GM18517 (cell line): ENCODE data around the gene RAB22A.

Experiments used
- ATAC-seq: cut with Tn5 transposase; IDR thresholded peaks from one replicate; pipeline ENCODE4 v1.9.1; 2021; ENCODE audit warnings: mild to moderate bottlenecking, moderate library complexity; ENCODE audit not compliant: unreplicated experiment

The RAB22A gene, protein sequence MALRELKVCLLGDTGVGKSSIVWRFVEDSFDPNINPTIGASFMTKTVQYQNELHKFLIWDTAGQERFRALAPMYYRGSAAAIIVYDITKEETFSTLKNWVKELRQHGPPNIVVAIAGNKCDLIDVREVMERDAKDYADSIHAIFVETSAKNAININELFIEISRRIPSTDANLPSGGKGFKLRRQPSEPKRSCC

DNA sequence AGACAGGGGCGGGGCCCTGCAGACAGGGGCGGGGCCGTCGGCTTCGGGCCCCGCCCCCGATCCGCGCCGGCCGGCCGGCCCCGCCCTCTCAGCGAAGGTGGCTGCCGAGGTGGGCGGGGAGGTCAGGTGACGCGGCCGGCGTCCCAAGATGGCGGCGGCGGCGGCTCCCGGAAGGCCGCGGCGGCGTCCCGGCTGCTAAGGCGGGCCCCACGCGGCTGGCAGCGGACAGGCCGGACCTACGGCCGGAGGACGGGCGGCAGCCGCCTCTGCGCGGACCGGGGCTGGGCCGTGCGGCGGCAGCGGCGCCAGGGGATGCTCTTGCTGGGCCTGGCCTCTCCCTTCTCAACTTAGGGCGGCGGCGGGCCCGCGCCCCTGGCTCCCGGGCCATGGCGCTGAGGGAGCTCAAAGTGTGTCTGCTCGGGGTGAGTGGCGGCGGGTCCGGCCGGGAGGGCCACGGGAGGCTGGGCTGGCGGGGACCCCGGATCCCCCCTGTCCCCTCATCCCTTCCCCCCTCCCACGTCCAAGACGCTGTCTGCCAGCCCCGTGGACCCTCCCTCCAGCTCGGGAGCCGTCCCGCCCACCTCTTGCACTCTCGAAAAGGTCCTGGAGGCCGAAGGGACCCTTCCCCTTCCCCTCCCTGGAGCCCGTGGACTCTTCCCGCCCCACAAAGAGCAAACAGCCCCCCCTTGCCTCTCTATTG is at the start of gene RAB22A:
TSS of gene RAB22A (plus strand) at position 125 of the 700 bp plus-strand sequence. CDS start at position 387, 262 bp downstream.
- ATAC-seq, result peak; percentile 62

DNA sequence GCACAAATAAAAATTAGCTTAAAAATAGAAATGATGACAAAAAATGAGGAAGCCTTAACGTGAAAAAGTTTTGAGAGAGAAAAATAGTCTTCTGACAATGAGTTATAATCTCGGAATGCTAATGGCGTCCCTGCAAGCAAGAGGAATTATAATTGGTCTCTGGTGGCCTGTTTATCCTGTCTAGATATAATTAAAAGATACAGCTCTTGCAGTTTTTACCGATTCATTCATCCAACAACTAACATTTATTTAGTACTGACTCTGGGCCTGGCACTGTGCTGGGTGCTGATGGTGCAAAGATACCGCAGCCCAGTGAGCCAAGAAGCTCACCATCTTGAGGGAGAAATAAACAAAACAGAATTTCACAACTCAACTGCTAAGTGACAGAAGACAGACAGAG is 49.5 kb upstream of the RAB22A start:
- ATAC-seq, result no peak

DNA sequence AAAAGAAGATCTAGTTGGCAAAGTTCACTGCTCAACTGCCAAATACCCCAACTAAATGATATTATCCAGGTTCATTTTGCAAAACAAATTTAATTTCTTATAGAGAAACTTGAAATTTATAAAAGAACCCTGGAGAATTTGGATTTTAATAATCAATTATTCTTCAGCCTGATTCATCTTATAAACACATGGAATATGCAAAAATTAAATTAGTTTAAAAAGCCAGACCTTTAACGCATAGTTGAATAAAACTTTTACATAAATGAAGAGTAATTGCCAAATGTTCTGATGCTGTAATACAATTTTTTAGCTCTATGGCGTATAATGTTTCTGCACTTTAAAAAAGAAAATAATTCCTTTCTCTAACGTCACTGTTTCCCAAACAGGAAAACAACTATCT is 47.9 kb upstream of the RAB22A start:
- no peak for ATAC-seq

DNA sequence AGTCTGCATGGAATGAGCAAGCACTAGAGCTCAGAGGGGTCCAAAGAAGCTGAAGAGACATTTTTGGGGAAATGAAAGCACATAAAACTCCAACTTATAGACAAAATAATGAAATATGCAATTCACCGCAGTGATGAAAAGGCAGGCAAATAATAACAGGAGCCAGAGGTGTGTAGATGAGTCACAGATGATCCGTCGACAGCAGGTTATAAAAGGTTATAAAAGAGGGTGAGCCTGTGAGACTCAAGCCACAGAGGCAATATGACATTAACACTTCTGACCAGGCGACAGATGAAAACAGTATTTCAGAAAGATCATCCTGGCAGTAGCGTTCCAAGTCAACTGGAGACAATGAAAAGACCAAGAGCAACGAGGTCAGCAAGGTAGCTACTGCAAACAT is 45.2 kb upstream of the RAB22A start:
- no peak for ATAC-seq

DNA sequence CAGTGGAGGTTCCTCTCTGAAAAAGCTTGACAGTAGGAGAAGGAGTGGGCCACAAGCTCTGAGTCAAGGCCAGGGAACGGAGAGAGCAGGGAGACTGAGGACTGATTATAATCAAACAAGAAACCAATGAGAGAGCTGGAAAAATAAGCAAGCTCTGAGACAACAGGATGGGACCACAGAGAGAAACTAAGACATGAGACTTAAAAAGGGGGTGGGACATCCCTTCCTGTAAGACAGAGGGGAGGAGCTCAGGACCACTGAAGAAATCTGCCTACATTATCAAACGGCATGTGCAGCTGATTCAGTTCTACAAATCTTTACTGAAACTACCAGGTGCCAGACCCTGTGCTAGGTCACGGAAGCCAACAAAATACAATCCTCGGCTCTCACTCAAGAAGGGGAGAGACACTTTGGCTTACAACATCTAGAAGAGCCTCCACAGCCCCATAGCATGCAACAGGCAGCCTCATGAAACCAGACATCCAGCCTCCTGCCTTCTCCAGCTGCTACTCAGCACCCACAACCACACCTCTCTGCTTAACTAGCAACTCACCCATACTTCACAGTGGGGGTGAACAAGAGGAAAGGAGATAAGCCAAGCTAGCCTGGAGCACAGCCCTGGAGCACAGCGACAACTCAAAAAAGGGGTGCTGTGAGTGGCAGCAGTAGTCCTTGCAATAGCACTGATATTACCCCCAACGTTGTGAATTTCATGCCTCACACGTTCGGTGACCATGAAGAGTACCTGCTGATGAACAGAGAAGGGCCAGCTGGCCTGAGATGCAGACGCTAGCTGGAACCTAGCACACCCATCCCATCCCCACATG is 41.9 kb upstream of the RAB22A start:
- ATAC-seq, result no peak

DNA sequence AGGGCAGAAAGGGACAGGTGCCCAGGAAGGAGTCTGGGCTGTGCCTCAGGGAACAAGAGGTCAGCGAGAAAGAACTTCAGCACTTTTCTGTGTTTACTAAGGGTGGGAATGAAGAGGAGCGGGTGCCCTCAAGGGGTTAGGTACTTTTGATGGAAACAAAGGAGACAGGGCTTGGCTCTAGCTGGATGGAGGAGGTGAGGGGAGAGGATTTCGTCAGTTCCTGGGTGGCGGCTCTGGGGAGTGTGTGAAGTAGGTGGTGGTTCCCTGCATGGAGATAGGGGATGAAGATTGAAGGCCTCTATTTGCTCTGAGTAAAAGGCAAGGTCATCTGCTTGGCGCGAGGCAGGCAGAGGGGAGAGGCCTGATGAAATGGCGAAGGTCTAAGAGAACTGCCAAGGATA is 41.1 kb upstream of the RAB22A start:
- no peak for ATAC-seq

DNA sequence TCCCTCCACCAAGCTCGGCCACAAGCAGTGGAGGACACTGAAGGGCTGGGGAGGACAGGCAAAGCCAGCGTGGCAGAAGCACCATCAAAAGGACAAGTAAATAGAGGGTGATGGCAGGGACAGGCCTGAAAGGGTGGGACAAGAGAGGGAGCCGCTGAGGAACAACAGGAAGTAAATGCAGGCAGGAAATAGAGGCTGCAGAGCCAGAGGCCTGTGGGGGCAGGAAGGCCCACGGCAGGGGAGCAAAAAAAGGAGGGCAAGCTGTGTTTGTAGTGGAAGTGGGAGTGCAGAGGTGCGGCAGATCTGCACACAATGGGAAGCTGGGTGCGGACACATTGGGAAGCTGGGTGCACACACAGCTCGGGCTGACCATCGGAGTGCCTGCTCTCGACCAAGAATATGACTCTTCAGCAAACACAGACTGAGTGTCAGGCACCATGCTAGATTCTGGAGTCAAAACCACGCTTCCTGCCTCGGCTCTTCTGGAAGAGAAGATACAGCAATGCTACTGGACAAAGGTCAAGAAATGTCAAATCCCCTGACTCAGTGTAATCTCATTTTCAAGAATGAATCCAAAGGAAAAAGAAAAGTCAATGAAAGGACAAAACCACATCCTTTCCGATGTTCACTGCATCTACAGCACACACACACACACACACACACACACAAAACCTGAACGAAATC is 40.4 kb upstream of the RAB22A start:
- no peak for ATAC-seq

DNA sequence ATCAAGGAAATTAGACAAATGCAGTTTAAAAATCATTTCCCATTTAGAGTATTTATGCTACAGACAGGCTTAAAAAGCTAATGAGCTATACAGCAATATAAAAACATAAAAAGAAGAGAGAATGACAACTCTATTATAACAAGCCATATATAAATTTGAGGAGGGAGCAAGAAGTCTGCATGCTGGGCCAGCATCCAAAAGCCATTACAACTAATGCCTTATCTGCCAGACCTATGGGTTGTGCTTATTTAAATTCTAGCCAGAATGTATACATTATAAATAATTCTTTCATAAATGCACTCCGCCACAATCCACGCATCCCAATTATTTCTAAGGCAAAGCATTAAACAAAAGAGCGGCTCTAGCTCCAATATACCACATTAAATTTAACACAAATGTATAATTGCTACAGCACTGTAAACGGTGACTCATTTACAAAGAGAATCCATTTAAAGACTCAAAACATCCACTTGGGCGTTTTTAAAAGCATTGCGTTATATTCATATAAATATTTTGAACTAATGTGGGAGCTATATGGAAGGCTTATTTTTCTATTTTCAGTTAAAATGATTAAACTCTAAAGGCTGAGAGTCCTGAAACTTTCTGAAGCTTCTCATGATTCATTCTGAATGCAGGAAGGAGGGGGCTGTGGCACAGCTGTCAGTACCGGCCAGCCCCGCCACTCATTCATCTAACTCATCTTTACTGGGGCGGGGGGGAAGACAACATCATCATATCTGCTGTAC is 37.7 kb upstream of the RAB22A start:
- ATAC-seq, result no peak

DNA sequence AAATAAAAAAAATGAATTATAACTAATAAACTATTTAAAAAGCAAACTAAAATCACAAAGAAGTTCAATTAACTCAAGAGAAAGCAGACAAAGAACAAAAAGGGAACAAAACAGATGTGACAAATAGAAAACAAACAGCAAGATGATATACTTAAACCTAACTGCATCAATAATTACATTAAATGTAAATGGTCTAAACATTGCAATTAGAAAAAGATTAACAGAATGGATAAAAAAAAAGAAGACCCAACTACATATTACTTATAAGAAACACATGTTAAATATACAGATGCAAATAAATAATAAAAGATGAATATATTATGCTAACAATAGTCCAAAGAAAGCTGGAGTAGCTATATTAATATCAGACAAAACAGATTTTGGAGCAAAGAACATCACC is 35.1 kb upstream of the RAB22A start:
- no peak for ATAC-seq

DNA sequence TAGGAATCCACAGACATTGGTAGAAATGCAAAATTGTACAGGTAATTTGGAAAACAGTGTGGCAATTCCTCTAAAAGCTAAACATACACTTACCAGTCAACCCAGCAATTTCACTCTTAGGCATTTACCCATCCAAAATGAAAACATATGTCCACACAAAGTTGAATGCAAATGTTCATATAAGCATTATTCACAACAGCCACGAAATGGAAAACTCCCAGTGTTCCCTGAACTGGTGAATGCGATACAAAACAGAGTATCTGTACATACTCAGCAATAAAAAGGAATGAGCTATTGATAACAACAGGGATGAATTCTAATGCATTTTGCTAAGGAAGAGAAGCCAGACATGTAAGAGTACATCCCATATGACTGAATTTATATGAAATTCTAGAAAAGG is 32.4 kb upstream of the RAB22A start:
- no peak for ATAC-seq

DNA sequence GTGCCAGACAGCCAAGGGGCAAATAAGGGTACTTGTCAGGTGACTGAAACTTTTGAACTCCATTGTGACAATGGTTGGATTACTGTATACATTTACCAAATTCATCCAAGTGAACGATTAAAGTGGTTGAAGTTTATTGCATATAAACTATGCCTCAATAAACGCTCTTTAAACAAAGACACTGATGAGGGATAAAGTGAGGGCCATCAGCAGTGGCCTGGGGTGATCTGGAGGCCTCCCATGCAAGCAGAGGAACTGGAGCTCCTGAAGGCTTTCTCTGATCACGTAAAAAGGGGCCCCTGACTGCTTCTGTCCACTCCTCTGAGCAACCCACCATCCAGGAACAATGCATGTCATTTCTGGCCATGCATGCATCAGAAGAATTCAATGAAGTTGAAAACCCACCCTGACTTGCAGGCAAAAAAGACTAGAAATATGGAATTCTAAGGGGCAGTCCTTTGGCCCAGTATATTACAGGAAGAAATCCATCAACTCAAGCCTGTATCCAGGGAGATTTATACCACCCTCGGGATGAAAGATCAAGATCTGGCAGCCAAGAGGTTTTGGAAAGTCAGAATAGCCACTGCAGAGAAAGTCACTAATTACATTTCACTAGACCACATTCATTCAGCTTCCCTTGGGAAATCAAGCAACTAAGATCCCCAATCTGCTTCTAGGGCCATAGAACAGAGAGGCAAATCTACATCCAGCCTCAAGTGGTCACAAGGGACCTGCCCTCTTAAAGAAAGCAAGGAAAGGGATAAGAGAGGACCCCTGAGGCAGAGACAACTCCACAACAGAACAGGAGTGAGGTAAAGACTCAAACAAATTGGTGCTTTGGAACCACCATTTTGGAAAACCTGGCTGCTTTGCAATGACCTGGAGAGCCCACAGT is 31.7 kb upstream of the RAB22A start:
- no peak for ATAC-seq

DNA sequence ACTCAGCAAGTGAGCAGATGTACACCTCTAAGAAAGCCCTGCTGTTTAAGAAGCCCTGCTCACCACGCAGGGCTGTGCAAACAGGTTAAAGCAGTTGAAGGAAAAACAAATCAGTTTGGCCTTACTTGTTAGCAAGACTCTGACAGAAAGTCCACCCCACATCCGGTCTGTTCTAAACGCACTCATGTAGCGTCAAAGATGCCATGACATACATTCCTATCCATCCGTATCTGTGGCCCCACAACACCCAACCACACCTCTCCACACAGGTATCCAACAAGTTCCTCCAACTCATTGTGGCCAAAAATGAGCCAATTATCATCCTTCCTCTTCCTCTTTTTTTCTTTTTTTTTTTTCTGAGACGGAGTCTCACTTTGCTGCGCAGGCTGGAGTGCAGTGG is 22.8 kb upstream of the RAB22A start:
- no peak for ATAC-seq

DNA sequence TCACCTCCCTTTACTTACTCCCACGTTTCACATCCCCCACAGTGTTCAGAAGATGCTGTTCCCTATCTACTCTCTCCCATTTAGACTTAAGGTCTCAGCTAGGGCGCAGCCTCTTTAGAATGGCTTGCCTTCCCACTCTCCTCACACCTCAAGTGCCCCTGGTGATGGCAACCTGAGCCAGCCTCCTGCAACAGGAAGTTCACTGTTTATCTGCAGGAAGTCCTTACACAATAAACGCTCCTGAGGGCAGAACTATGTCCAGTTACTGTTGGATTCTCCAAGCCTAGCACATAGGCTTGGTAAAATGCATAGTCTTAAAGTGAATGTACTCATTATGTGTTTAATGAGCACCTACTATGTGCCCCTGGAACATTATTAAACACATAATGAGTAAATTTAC is 21.9 kb upstream of the RAB22A start:
- no peak for ATAC-seq

DNA sequence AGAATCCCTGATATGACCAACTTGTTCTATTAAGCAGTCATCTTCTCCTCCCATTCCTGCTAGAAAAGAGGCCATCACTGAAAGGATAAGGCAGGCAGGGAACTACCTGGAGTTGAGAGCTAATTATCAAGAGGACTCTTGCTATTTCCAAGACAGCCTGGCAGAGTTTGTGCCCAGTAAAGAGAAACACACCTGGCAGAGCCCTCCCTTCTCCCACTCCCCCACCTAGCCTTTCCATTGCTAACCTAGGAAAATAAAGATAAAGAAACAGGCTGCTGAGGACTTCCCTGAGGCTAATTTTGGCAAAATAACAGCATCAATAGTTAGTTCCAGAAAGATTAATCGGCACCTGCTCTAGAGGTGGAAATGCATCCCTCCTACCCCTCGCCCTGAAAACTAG is 20.4 kb upstream of the RAB22A start:
- ATAC-seq, result no peak

DNA sequence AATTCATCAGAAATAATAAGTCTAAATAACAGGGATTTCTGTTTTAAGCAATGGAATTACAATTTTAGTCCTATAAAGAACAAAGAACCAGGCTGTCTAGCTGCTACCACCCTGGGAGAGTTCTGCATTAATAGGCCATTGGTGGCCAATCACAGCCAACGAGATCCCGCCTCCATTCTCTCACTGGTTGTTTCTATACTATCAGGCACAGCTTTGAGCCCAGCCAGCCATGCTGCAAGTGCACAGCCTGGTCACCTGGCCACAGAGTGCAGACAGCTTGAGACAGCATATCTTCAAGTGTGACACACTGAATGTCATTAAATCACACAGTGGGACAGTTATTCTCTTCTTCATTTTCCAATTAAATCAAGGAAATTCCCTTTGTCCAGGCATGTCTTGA is 16.1 kb upstream of the RAB22A start:
- ATAC-seq, result no peak

DNA sequence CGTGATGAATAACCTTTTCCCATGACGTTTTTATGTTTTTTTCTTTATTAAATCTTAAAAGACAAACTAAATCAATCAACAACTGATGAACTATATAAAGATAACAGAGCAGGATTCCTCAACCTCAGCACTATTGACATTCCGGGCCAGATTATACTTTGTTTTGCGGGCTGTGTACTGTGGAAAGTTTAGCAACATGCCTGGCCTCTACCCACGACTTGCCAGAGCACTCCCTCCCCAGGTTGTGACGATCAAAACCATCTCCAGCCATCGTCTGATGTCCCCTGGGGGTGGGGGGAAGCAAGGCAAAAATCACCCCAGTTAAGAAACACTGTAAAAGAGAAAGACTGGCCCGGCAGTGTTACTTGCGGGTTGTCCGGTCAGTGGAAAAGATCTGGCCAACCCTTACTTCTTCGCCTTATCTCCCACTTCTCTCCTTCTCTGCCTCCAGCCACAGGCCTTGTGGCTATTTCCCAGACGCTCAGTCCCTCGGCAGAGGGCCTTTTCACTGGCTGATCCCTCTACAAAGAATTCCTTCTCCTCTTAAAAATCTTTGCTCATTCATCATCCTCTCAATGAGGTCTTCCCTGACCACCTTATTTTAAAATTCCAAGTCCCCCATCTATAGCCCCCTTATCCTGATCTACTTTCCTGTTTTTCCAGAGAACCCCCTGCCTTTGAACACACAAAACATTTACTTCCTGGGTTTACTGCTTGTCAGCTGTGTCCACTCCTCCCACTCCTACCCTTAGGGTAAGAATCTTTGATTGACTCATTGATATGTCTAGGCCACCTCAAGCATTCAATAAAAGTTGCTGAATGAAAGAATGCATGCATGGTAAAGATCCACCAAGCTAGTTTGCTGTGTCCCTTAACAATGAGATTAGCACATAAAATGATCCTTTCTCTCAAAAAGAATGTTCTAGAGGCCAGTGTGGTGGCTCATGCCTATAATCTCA is 14.7 kb upstream of the RAB22A start:
- no peak for ATAC-seq

DNA sequence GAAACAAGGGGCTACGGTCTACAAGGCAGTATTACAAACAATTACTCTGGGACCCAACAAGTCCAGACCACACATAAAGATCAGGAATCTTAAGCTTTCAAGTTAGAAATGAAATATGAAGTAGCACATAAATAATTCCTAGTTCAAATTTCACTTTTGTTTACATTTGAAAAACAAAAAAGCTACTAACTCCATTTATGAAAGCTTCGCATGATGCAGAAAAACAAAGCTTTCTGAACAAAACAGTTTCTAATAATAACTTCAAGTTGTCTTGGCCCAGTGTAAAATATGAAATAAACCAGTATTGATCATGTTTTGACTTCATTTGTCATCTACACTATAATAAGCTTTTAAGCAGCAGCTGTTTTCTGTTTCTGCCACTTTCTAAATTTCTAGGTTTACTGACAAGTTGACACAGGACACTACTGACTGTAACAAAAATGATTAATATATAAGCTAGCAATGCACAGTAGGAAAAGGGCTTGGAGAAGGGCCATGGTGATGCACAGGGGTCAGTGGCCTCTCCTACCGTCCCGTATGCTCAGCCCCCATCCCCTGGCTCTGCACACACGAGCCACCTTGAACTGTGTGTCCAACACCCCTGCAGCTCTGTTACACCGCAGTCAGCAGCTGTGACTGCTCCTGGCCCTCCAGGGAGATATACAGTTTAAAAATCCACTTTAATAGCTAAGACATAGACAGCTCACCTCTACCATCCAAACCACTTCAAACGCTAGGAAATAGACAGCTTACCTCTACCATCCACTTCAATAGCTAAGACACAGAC is 13.3 kb upstream of the RAB22A start:
- ATAC-seq, result no peak

DNA sequence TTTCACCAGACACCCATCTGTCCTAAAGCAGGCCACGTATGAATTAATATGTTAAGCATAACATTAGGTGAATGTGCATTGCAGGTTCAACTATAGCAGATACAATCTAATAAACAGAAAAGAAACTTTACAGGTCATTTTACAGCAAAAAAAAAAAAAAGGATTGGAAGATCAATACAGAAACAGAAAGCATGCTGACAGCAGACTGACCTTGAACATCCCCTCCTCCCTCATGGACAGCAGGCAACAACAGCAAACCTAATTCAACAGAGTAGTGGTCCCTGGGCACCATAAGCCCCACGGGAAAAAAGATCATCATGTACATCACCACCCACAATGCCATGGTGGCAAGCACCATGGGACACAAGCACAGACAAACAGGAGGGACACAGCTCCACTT is 12.1 kb upstream of the RAB22A start:
- no peak for ATAC-seq
